Measurements from ENCODE around the gene CGRRF1.

CGRRF1 gene

DNA sequence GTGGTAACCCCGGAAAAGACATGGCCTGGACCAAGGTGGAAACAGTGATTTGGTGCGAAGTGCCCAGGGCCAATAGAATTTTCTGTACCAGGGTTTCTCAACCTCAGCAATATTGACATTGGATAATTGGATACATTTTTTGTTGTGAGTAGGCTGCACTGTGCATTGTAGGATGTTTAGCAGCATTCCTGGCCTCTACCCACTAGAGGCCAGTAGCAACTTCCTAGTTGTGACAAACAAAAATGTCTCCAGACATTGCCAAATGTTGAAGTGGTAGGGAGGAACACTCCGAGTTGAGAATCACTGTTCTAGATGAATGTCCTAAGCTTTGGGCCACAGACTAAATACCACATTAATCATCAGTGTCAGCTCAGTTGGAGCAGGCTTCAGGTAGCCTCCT lies 6.2 kb upstream of the CGRRF1 start:
- TF ChIP-seq, protein P1, sequence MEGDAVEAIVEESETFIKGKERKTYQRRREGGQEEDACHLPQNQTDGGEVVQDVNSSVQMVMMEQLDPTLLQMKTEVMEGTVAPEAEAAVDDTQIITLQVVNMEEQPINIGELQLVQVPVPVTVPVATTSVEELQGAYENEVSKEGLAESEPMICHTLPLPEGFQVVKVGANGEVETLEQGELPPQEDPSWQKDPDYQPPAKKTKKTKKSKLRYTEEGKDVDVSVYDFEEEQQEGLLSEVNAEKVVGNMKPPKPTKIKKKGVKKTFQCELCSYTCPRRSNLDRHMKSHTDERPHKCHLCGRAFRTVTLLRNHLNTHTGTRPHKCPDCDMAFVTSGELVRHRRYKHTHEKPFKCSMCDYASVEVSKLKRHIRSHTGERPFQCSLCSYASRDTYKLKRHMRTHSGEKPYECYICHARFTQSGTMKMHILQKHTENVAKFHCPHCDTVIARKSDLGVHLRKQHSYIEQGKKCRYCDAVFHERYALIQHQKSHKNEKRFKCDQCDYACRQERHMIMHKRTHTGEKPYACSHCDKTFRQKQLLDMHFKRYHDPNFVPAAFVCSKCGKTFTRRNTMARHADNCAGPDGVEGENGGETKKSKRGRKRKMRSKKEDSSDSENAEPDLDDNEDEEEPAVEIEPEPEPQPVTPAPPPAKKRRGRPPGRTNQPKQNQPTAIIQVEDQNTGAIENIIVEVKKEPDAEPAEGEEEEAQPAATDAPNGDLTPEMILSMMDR (IDR thresholded peaks at IDR 0.05): peak; percentile 58

DNA sequence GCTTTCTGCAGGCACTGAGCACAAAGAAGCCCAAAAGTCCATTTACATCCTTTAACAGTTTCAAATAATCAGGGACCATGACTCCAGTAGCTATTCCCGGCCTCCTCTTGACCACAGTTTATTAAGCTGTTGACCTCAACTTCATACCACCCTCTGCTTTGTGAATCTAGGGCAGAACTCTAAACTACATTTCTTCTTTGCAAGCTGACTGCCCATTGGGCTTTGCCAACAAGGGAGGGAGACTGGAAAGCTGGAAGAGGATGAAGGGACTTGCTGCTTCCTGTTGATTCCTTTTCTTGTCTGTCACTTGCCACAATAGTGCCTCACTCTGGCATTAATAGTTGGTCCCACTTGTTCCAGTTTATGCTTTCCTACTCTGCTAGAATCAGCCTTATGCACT lies 2.7 kb downstream of the CGRRF1 start:
- TF ChIP-seq, protein P1 (IDR thresholded peaks at IDR 0.05): no peak

DNA sequence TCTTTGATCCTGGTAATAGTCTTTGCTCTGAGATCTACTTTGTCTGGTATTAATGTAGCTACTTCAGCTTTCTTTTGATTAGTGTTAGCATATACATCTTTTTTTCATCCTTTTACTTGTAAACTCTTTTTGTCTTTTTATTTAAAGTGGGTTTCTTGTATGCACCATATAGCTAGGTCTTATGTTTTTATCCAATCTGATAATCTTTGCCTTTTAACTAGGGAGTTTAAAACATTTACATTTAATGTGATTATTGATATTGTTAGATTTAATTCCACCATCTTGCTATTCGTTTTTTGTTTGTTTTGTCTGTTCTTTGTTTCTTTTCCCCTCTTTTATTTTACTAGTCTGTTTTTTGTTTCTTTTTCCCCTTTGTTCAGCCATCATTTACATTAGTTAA lies 6.0 kb downstream of the CGRRF1 start:
- TF ChIP-seq, protein P1 (IDR thresholded peaks at IDR 0.05): no peak

DNA sequence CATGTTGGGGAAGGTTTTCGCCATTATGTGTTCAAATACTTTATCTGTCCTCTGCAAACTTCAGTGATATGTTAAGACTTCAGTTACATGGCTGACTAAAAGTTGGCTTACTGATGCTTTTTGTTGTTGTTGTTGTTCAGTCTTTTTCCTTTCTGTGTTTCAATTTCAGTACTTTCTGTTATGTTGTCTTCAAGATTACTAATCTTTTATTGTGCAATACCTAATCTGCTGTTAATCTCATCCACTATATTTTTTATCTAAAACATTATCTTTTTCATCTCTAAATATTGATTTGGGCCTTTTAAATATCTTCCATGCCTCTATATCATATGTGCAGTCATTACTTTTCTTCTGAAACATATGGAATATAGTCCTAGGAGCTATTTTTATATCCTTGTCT lies 7.0 kb downstream of the CGRRF1 start:
- TF ChIP-seq, protein P1 (IDR thresholded peaks at IDR 0.05): no peak

DNA sequence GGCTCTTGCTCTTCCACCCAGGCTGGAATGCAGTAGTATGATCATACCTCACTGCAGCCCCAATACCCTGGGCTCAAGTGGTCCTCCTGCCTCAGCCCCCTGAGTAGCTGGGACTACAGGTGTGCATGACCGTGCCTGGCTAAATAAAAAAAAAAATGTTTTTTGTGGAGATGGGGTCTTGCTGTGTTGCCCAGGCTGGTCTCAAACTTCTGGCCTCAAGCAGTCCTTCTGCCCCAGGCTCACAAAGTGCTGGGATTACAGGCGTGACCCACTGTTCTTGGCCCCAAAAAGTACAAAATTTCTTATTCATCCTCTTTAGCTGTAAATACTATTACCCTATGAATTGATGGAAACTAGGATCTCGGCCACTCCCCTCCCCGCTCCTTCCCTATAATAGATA lies 14.7 kb downstream of the CGRRF1 start:
- TF ChIP-seq, protein P1 (IDR thresholded peaks at IDR 0.05): no peak

DNA sequence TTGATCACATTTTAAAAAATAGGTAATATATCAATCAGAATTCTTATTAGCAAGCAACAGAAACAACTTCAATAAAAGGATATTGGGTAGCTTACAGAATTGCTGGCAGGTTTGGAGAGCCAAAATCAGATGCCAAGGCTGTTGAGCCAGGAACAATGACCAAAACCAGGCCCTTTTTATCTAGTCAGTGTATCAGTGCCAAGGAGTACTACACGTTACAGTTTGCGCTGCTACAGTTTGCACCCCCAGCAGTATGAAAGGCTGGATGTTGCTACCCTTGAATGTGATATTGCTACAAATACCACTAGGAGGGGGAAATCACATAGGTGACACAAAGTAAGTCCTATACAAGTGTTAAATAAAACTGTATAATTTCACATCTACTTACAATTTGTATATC lies 19.3 kb downstream of the CGRRF1 start:
- TF ChIP-seq, protein P1 (IDR thresholded peaks at IDR 0.05): no peak

DNA sequence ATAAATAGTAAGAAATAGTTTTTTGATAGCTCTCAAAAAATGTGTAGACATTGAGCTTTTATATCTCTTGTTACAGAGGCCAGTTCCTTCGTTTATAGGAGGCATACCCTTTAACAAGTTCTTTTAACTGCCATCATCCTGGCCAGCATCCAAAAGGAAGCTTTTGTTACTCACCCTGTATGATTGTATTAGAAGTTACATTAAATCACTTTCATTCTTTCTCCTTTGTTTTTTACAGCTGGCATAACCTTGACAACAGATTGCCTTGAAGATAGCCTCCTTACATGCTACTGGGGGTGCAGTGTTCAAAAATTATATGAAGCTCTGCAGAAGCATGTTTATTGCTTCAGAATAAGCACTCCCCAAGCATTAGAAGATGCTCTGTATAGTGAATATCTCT lies 20.1 kb downstream of the CGRRF1 start:
- TF ChIP-seq, protein P1 (IDR thresholded peaks at IDR 0.05): no peak
